Dendritic cell treated with granulocyte-macrophage colony-stimulating factor and Interleukin-4, amounts not matched to agents 40 ng/mL and 50 ng/mL, for 4 days (primary cell): ENCODE results near the gene PSD.

Experiments
- H3K27ac Mint-ChIP-seq: one replicate; pipeline ENCODE4 v1.8.0; 2022; ENCODE audit warnings: mild to moderate bottlenecking, mixed read lengths
- H3K27me3 Mint-ChIP-seq: one replicate; pipeline ENCODE4 v1.8.0; 2022; ENCODE audit warnings: mild to moderate bottlenecking, mixed read lengths
- H3K36me3 Mint-ChIP-seq: one replicate; pipeline ENCODE4 v1.8.0; 2022; ENCODE audit warnings: low read depth, mixed read lengths
- H3K4me1 Mint-ChIP-seq: one replicate; pipeline ENCODE4 v1.8.0; 2022; ENCODE audit warnings: low read depth, mixed read lengths
- H3K4me3 Mint-ChIP-seq: one replicate; pipeline ENCODE4 v1.8.0; 2022; ENCODE audit warnings: mild to moderate bottlenecking, moderate library complexity, mixed read lengths
- H3K9me3 Mint-ChIP-seq: one replicate; pipeline ENCODE4 v1.8.0; 2022; ENCODE audit warnings: mixed read lengths
- intact Hi-C: fragments of 100-400 bp; cut with micrococcal nuclease; formaldehyde crosslinking; loops from one replicate; pipeline ENCODE4 v1.15.0; 2022

The PSD gene

DNA sequence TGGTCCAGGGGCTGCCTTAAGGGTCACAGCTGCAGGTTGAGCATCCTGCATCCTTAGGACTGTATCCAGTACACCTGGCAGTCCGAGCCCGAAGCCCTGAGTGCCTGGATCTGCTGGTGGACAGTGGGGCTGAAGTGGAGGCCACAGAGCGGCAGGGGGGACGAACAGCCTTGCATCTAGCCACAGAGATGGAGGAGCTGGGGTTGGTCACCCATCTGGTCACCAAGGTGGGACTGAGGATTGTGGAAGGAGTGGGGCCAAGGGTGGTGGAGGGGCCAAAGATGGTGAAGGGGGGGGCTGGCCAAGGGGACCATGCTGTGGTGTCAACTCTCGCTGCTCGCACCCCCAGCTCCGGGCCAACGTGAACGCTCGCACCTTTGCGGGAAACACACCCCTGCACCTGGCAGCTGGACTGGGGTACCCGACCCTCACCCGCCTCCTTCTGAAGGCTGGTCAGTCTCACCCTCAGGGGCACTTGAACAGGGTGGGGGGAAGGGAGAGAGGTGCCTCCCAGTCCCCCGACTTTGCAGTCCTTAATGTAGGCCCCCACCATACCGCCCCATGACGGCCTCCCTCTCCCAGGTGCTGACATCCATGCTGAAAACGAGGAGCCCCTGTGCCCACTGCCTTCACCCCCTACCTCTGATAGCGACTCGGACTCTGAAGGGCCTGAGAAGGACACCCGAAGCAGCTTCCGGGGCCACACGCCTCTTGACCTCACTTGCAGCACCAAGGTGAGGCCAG lies 17.8 kb downstream of the PSD start:
- Mint-ChIP-seq H3K4me3 (no peak overlapping the region), H3K9me3 (no peaks in the 10 kb centered on the region), H3K36me3 (peaks cover 79% of the 10 kb centered on the region), H3K27me3 (peaks cover 10% of the 10 kb centered on the region), H3K27ac (no peak overlapping the region), H3K4me1 (peaks cover 46% of the 10 kb centered on the region)
- intact Hi-C loops: no loop called here

GRCh38 chr10:102400076-102400475 lies 18.5 kb downstream of the PSD start:
- Mint-ChIP-seq H3K36me3 (peaks cover 84% of the 10 kb centered on the region), H3K4me3 (peak overlapping the region; percentile 66), H3K4me1 (peaks cover 45% of the 10 kb centered on the region), H3K27ac (no peak overlapping the region), H3K27me3 (peaks cover 5% of the 10 kb centered on the region), H3K9me3 (no peaks in the 10 kb centered on the region)
- intact Hi-C loops: no loop called here

- Mint-ChIP-seq H3K27me3 (peaks cover 2% of the 10 kb centered on the region), H3K4me3 (peak overlapping the region; percentile 66), H3K9me3 (no peaks in the 10 kb centered on the region), H3K27ac (peak overlapping the region; percentile 79), H3K4me1 (peaks cover 45% of the 10 kb centered on the region), H3K36me3 (peaks cover 88% of the 10 kb centered on the region)
- intact Hi-C loops: loop anchor here (5.0 kb wide), 1 partner anchor 172 kb away; the partner anchor contains the start of gene ELOVL3
Observed at GRCh38 chr10:102399217-102400021, 19.2 kb downstream of the PSD start.

DNA sequence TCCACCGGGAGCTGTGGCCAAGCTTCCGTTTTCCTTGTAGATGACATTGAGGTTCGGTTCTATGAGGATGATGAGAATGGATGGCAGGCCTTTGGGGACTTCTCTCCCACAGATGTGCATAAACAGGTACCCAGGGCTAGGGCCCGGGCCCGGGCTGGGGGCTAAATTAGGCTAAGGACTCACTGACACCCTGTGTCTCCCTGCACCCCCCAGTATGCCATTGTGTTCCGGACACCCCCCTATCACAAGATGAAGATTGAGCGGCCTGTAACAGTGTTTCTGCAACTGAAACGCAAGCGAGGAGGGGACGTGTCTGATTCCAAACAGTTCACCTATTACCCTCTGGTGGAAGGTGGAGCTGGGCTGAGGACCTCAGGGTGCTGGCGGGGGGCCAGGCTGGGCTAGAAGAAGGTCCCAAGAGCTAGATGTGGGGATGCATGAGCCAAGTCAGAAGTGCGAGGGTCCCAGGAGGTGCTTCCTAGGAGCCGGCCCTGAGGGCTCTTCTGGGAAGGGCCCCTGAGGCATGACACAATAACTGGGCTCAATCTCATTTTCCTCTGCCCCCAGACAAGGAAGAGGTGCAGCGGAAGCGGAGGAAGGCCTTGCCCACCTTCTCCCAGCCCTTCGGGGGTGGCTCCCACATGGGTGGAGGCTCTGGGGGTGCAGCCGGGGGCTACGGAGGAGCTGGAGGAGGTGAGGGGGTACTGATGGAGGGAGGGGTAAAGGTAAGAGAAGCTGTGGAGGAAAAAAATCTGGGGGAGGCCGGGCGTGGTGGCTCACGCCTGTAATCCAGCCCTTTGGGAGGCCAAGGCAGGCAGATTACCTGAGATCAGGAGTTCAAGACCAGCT lies 20.2 kb downstream of the PSD start:
- intact Hi-C loops: loop anchor here (5.0 kb wide), 1 partner anchor 171 kb away; the partner anchor contains the start of gene ELOVL3
- H3K9me3 Mint-ChIP-seq: no peaks in the 10 kb centered on the region
- peaks cover 90% of the 10 kb centered on the region for H3K36me3 Mint-ChIP-seq
- H3K27me3 Mint-ChIP-seq: no peaks in the 10 kb centered on the region
- peak overlapping the region; percentile 79 for H3K27ac Mint-ChIP-seq
- H3K4me1 Mint-ChIP-seq: peaks cover 51% of the 10 kb centered on the region
- H3K4me3 Mint-ChIP-seq: peak overlapping the region; percentile 66

DNA sequence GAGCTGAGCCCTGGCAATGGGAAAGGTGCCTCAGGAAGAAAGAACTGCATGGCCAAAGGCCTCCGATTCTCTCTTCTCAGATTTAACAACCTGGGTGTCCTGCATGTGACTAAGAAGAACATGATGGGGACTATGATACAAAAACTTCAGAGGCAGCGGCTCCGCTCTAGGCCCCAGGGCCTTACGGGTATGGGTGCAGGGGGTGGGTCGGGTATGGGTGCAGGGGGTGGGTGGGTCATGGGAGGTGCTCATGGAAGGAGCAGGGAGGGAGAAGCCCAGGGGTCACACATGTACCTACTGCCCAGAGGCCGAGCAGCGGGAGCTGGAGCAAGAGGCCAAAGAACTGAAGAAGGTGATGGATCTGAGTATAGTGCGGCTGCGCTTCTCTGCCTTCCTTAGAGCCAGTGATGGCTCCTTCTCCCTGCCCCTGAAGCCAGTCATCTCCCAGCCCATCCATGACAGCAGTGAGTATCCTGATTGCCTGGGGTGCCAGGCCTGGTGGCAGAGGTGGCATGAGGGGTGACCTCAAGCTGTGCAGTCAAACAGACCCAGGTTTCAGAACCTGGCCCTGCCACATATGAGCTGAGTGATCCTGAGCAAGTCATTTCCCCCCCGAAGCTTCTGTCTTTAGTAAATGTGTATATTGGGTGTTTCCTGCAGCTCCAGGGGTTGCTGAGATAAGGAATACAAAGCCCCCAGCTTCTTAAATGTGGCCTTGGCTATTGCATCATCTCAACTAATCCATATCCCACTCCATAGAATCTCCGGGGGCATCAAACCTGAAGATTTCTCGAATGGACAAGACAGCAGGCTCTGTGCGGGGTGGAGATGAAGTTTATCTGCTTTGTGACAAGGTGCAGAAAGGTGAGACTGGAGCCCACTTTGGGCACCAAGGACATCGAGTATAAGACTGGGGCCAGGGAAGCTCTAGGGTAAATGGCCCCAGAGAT lies 21.1 kb downstream of the PSD start:
- peaks cover 82% of the 10 kb centered on the region for H3K36me3 Mint-ChIP-seq
- H3K27ac Mint-ChIP-seq: peak overlapping the region; percentile 100
- peaks cover 6% of the 10 kb centered on the region for H3K27me3 Mint-ChIP-seq
- intact Hi-C loops: loop anchor here (5.0 kb wide), 1 partner anchor 170 kb away; the partner anchor contains the start of gene ELOVL3
- peak overlapping the region; percentile 100 for H3K4me3 Mint-ChIP-seq
- no peaks in the 10 kb centered on the region for H3K9me3 Mint-ChIP-seq
- peaks cover 57% of the 10 kb centered on the region for H3K4me1 Mint-ChIP-seq

DNA sequence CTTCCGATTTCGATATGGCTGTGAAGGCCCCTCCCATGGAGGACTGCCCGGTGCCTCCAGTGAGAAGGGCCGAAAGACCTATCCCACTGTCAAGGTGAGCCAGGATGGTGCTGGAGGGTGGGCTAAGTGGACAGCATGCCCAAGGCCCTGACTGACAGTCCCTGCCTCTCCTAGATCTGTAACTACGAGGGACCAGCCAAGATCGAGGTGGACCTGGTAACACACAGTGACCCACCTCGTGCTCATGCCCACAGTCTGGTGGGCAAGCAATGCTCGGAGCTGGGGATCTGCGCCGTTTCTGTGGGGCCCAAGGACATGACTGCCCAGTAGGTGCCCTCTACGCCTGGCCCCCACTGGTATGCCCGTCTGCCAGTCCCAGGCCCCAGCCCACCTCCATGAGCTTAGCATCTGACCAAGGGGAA lies 21.8 kb downstream of the PSD start:
- Mint-ChIP-seq H3K27ac (peak overlapping the region; percentile 100), H3K4me1 (peaks cover 63% of the 10 kb centered on the region), H3K9me3 (no peaks in the 10 kb centered on the region), H3K27me3 (peaks cover 10% of the 10 kb centered on the region), H3K4me3 (peak overlapping the region; percentile 100), H3K36me3 (peaks cover 75% of the 10 kb centered on the region)
- intact Hi-C loops: loop anchor here (5.0 kb wide), 1 partner anchor 169 kb away; the partner anchor contains the start of gene ELOVL3

DNA sequence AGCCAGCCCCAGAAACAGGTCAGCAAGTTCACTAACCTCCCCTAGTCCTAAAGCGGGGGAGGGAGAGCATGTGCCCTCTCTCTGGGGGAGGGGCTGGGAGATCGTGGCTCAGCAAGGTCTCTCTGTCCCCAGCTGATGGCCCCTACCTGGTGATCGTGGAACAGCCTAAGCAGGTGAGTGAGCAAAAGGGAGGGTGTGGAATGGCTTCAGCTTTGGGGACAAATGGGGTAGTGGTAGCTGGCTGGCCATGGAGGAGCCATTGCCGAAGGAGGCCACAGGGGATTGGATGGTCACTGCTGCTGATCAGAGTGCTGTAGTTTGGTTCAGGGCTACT lies 22.3 kb downstream of the PSD start:
- Mint-ChIP-seq H3K4me1 (peaks cover 63% of the 10 kb centered on the region), H3K36me3 (peaks cover 70% of the 10 kb centered on the region)
- intact Hi-C loops: loop anchor here (5.0 kb wide), 1 partner anchor 169 kb away; the partner anchor contains the start of gene ELOVL3

GRCh38 chr10:102395400-102396316 lies 22.9 kb downstream of the PSD start, which contains the start of gene NFKB2:
TSS of gene NFKB2 (plus strand) at chr10:102395705. CDS start at chr10:102395960, 255 bp downstream.
- H3K4me3 Mint-ChIP-seq: peak within 1 kb of the TSS; percentile 100
- no peaks in the 10 kb centered on the region for H3K9me3 Mint-ChIP-seq
- peaks cover 64% of the 10 kb centered on the region for H3K36me3 Mint-ChIP-seq
- peak within 1 kb of the TSS; percentile 100 for H3K27ac Mint-ChIP-seq
- peaks cover 13% of the 10 kb centered on the region for H3K27me3 Mint-ChIP-seq
- peaks cover 62% of the 10 kb centered on the region for H3K4me1 Mint-ChIP-seq
- intact Hi-C loops: loop anchor here (1.0 to 5.0 kb wide), 2 partner anchors 26 to 168 kb away; partner anchors contain the start of gene ELOVL3

More for the DNA sequence above, 22.3 kb downstream of the PSD start:
- peaks cover 10% of the 10 kb centered on the region for H3K27me3 Mint-ChIP-seq
- H3K9me3 Mint-ChIP-seq: no peaks in the 10 kb centered on the region
- H3K4me3 Mint-ChIP-seq: peak overlapping the region; percentile 100
- H3K27ac Mint-ChIP-seq: peak overlapping the region; percentile 100

- peaks cover 56% of the 10 kb centered on the region for H3K36me3 Mint-ChIP-seq
- intact Hi-C loops: loop anchor here (1.0 to 5.0 kb wide), 3 partner anchors 26 to 187 kb away; partner anchors contain the start of gene ELOVL3
- H3K9me3 Mint-ChIP-seq: no peaks in the 10 kb centered on the region
- H3K4me3 Mint-ChIP-seq: peak overlapping the region; percentile 100
- H3K4me1 Mint-ChIP-seq: peaks cover 56% of the 10 kb centered on the region
- peaks cover 19% of the 10 kb centered on the region for H3K27me3 Mint-ChIP-seq
- peak overlapping the region; percentile 100 for H3K27ac Mint-ChIP-seq
Observed at GRCh38 chr10:102394801-102395399, 23.7 kb downstream of the PSD start.

GRCh38 chr10:102394079-102394800 lies 24.3 kb downstream of the PSD start:
- Mint-ChIP-seq H3K36me3 (peaks cover 50% of the 10 kb centered on the region), H3K4me3 (peak overlapping the region; percentile 100), H3K27ac (peak overlapping the region; percentile 100), H3K9me3 (no peaks in the 10 kb centered on the region), H3K27me3 (peaks cover 20% of the 10 kb centered on the region), H3K4me1 (peaks cover 50% of the 10 kb centered on the region)
- intact Hi-C loops: loop anchor here (5.0 kb wide), 1 partner anchor 188 kb away; no protein-coding TSS in a partner anchor
